ENCODE data around the gene MAP3K14.

MAP3K14 gene

GRCh38 chr17:45306623-45307022 lies 10.2 kb downstream of the MAP3K14 start:
- no peaks in the 10 kb centered on the region for H3F3A ChIP-seq (ENCODE audit: insufficient read depth)
- H3K27ac ChIP-seq (ENCODE audit: low read depth, low read length): no peak overlapping the region
- no peaks in the 10 kb centered on the region for H4K20me1 ChIP-seq (ENCODE audit: low read depth, low read length)
- H3K9ac ChIP-seq (ENCODE audit: low read length): no peak overlapping the region
- no peaks in the 10 kb centered on the region for H3K36me3 ChIP-seq (ENCODE audit: low read length)
- no peak overlapping the region for H3K4me3 ChIP-seq (ENCODE audit: insufficient read depth, low read length, poor library complexity, severe bottlenecking)
- no peak overlapping the region for H3K4me2 ChIP-seq (ENCODE audit: low read depth, low read length, poor library complexity, severe bottlenecking)
- no peaks in the 10 kb centered on the region for H3K27me3 ChIP-seq (ENCODE audit: low read length)
- no peak overlapping the region for H2AFZ ChIP-seq (ENCODE audit: low read depth, low read length, severe bottlenecking)
- no peak for TF ChIP-seq EZH2phosphoT487 (conservative IDR thresholded peaks at IDR 0.05; ENCODE audit: low read length)
- TF ChIP-seq CTCF (IDR thresholded peaks at IDR 0.05; ENCODE audit: insufficient read depth, low read length, poor library complexity, severe bottlenecking): no peak
- H3K9me2 ChIP-seq (replicated peaks; ENCODE audit: insufficient read depth, low read length): no peaks in the 10 kb centered on the region
- peaks cover 47% of the 10 kb centered on the region for H3K79me2 ChIP-seq (ENCODE audit: insufficient read depth, low read length)
- no peaks in the 10 kb centered on the region for H3K9me3 ChIP-seq (ENCODE audit: insufficient read depth, low read length)

- H3K36me3 ChIP-seq (ENCODE audit: low read length): no peaks in the 10 kb centered on the region
- no peak overlapping the region for H3K27ac ChIP-seq (ENCODE audit: low read depth, low read length)
- no peaks in the 10 kb centered on the region for H3F3A ChIP-seq (ENCODE audit: insufficient read depth)
- no peaks in the 10 kb centered on the region for H3K9me3 ChIP-seq (ENCODE audit: insufficient read depth, low read length)
- TF ChIP-seq CTCF (IDR thresholded peaks at IDR 0.05; ENCODE audit: insufficient read depth, low read length, poor library complexity, severe bottlenecking): no peak
- TF ChIP-seq EZH2phosphoT487 (conservative IDR thresholded peaks at IDR 0.05; ENCODE audit: low read length): no peak
- peaks cover 41% of the 10 kb centered on the region for H3K79me2 ChIP-seq (ENCODE audit: insufficient read depth, low read length)
- no peak overlapping the region for H3K9ac ChIP-seq (ENCODE audit: low read length)
- no peak overlapping the region for H3K4me3 ChIP-seq (ENCODE audit: insufficient read depth, low read length, poor library complexity, severe bottlenecking)
- no peaks in the 10 kb centered on the region for H3K9me2 ChIP-seq (replicated peaks; ENCODE audit: insufficient read depth, low read length)
- H3K4me2 ChIP-seq (ENCODE audit: low read depth, low read length, poor library complexity, severe bottlenecking): no peak overlapping the region
- H3K27me3 ChIP-seq (ENCODE audit: low read length): no peaks in the 10 kb centered on the region
- no peaks in the 10 kb centered on the region for H4K20me1 ChIP-seq (ENCODE audit: low read depth, low read length)
- H2AFZ ChIP-seq (ENCODE audit: low read depth, low read length, severe bottlenecking): no peak overlapping the region
Measured at GRCh38 chr17:45306094-45306493, 10.7 kb downstream of the MAP3K14 start.

GRCh38 chr17:45305530-45306087 lies 11.2 kb downstream of the MAP3K14 start:
- H4K20me1 ChIP-seq (ENCODE audit: low read depth, low read length): no peaks in the 10 kb centered on the region
- no peaks in the 10 kb centered on the region for H3F3A ChIP-seq (ENCODE audit: insufficient read depth)
- no peak for TF ChIP-seq CTCF (IDR thresholded peaks at IDR 0.05; ENCODE audit: insufficient read depth, low read length, poor library complexity, severe bottlenecking)
- H3K79me2 ChIP-seq (ENCODE audit: insufficient read depth, low read length): peaks cover 36% of the 10 kb centered on the region
- no peak overlapping the region for H3K4me2 ChIP-seq (ENCODE audit: low read depth, low read length, poor library complexity, severe bottlenecking)
- no peak overlapping the region for H2AFZ ChIP-seq (ENCODE audit: low read depth, low read length, severe bottlenecking)
- no peak overlapping the region for H3K4me3 ChIP-seq (ENCODE audit: insufficient read depth, low read length, poor library complexity, severe bottlenecking)
- H3K9me3 ChIP-seq (ENCODE audit: insufficient read depth, low read length): no peaks in the 10 kb centered on the region
- H3K27ac ChIP-seq (ENCODE audit: low read depth, low read length): no peak overlapping the region
- H3K9ac ChIP-seq (ENCODE audit: low read length): no peak overlapping the region
- H3K9me2 ChIP-seq (replicated peaks; ENCODE audit: insufficient read depth, low read length): no peaks in the 10 kb centered on the region
- no peaks in the 10 kb centered on the region for H3K36me3 ChIP-seq (ENCODE audit: low read length)
- H3K27me3 ChIP-seq (ENCODE audit: low read length): no peaks in the 10 kb centered on the region
